Loucy (cell line): ENCODE measurements around the gene FUOM.
A peak's percentile ranks its signal among the peaks of the same experiment; 100 is the strongest.
"Not testable (repeated sequence)": the region's sequence is repeated elsewhere in the genome, so short reads cannot be mapped to it uniquely, and the experiment has no call there.

Source experiments
- H2AFZ ChIP-seq: fragments of 200-600 bp; sonication (generic); 2 replicates; pipeline ENCODE4 v1.6.0; 2016; ENCODE audit warnings: antibody characterized with exemption, mild to moderate bottlenecking, low read length, moderate library complexity
- H3F3A ChIP-seq: fragments of 200-600 bp; 2 replicates; pipeline ENCODE4 v1.6.0; 2016; ENCODE audit warnings: antibody characterized with exemption, low read depth, mild to moderate bottlenecking
- H3K27me3 ChIP-seq: fragments of 200-600 bp; sonication (generic); 2 replicates; pipeline ENCODE4 v1.6.1; 2014; ENCODE audit warnings: low read length, mild to moderate bottlenecking; ENCODE audit not compliant: insufficient read depth, poor library complexity, severe bottlenecking
- H3K36me3 ChIP-seq: fragments of 200-600 bp; sonication (generic); 2 replicates; pipeline ENCODE4 v1.6.1; 2016; ENCODE audit warnings: low read length; ENCODE audit not compliant: insufficient read depth
- H3K4me1 ChIP-seq: fragments of 200-600 bp; sonication (generic); 2 replicates; pipeline ENCODE4 v1.5.1; 2014; ENCODE audit warnings: low read length, mild to moderate bottlenecking; ENCODE audit not compliant: insufficient read depth, poor library complexity, severe bottlenecking
- H3K4me2 ChIP-seq: fragments of 200-600 bp; sonication (generic); 2 replicates; pipeline ENCODE4 v1.6.0; 2014; ENCODE audit warnings: antibody characterized with exemption, low read length, low read depth, mild to moderate bottlenecking; ENCODE audit not compliant: poor library complexity, severe bottlenecking
- H3K4me3 ChIP-seq: fragments of 200-600 bp; sonication (generic); 2 replicates; pipeline ENCODE4 v1.5.1; 2014; ENCODE audit warnings: low read length, mild to moderate bottlenecking, mixed read lengths; ENCODE audit not compliant: poor library complexity, severe bottlenecking
- H3K79me2 ChIP-seq: fragments of 200-600 bp; sonication (generic); 2 replicates; pipeline ENCODE4 v1.6.1; 2014; ENCODE audit warnings: low read length; ENCODE audit not compliant: insufficient read depth
- H3K9ac ChIP-seq: fragments of 200-600 bp; sonication (generic); 2 replicates; pipeline ENCODE4 v1.6.0; 2014; ENCODE audit warnings: mild to moderate bottlenecking, low read depth, low read length, moderate library complexity; ENCODE audit not compliant: poor library complexity, severe bottlenecking
- H3K9me2 ChIP-seq: fragments of 200-600 bp; sonication (generic); replicated peaks from 2 replicates; pipeline ENCODE4 v1.6.1; 2016; ENCODE audit warnings: low read depth, low read length, mixed read lengths
- H3K9me3 ChIP-seq: fragments of 200-600 bp; sonication (generic); 2 replicates; pipeline ENCODE4 v1.6.1; 2014; ENCODE audit warnings: mild to moderate bottlenecking, antibody characterized with exemption, low read length, low read depth; ENCODE audit not compliant: insufficient read depth
- H4K20me1 ChIP-seq: fragments of 200-600 bp; sonication (generic); 2 replicates; pipeline ENCODE4 v1.6.0; 2014; ENCODE audit warnings: antibody characterized with exemption, low read length, mild to moderate bottlenecking; ENCODE audit not compliant: insufficient read depth, poor library complexity, severe bottlenecking
- CTCF ChIP-seq: fragments of 200-600 bp; sonication (generic); conservative IDR thresholded peaks from 2 replicates; pipeline ENCODE4 v1.5.1; 2014; ENCODE audit warnings: mild to moderate bottlenecking, antibody characterized with exemption, low read length
- EZH2phosphoT487 ChIP-seq: fragments of 200-600 bp; IDR thresholded peaks from 2 replicates; pipeline ENCODE4 v1.6.1; 2018; ENCODE audit warnings: antibody characterized with exemption, mild to moderate bottlenecking, moderate library complexity, borderline replicate concordance

Gene FUOM

GRCh38 chr10:133325440-133326222 is 32.2 kb downstream of the FUOM start:
- H3K9me3 ChIP-seq, result no peaks in the 10 kb centered on the region
- H3K79me2 ChIP-seq, result no peaks in the 10 kb centered on the region
- no peak overlapping the region for H2AFZ ChIP-seq
- no peaks in the 10 kb centered on the region for H3K27me3 ChIP-seq
- H3K4me1 ChIP-seq, result peaks cover 10% of the 10 kb centered on the region
- H3K9ac ChIP-seq, result no peak overlapping the region
- no peak for TF ChIP-seq EZH2phosphoT487
- no peak for TF ChIP-seq CTCF
- H3K4me3 ChIP-seq, result no peak overlapping the region
- no peaks in the 10 kb centered on the region for H3K9me2 ChIP-seq
- H3K4me2 ChIP-seq, result no peak overlapping the region
- no peaks in the 10 kb centered on the region for H3K36me3 ChIP-seq
- no peaks in the 10 kb centered on the region for H4K20me1 ChIP-seq
- no peaks in the 10 kb centered on the region for H3F3A ChIP-seq

GRCh38 chr10:133324857-133325260 is 33.0 kb downstream of the FUOM start:
- Histone ChIP-seq H2AFZ (no peak overlapping the region), H3K9me2 (no peaks in the 10 kb centered on the region), H3K79me2 (no peaks in the 10 kb centered on the region), H3K36me3 (no peaks in the 10 kb centered on the region), H3K9me3 (no peaks in the 10 kb centered on the region), H3K27me3 (no peaks in the 10 kb centered on the region), H3K4me3 (no peak overlapping the region), H3K4me2 (peak overlapping the region; percentile 34), H3F3A (no peaks in the 10 kb centered on the region), H3K9ac (no peak overlapping the region), H4K20me1 (no peaks in the 10 kb centered on the region), H3K4me1 (peaks cover 10% of the 10 kb centered on the region)
- no peak for TF ChIP-seq EZH2phosphoT487
- TF ChIP-seq CTCF, result no peak

- H3K36me3 ChIP-seq, result no peaks in the 10 kb centered on the region
- no peaks in the 10 kb centered on the region for H4K20me1 ChIP-seq
- H3K4me2 ChIP-seq, result no peak overlapping the region
- H3K4me1 ChIP-seq, result peaks cover 10% of the 10 kb centered on the region
- no peaks in the 10 kb centered on the region for H3K27me3 ChIP-seq
- no peak overlapping the region for H3K4me3 ChIP-seq
- H3F3A ChIP-seq, result no peaks in the 10 kb centered on the region
- H2AFZ ChIP-seq, result 0 out of 2 replicates have a peak overlapping the region, but pooled peaks have one; percentile 51
- TF ChIP-seq EZH2phosphoT487 (no peak), CTCF (no peak)
- H3K79me2 ChIP-seq, result no peaks in the 10 kb centered on the region
- no peak overlapping the region for H3K9ac ChIP-seq
- H3K9me3 ChIP-seq, result no peaks in the 10 kb centered on the region
- H3K9me2 ChIP-seq, result no peaks in the 10 kb centered on the region
Observed at GRCh38 chr10:133324198-133324792, 33.5 kb downstream of the FUOM start.

- H3K9me3 ChIP-seq, H3F3A ChIP-seq, H3K9me2 ChIP-seq, H2AFZ ChIP-seq, H3K9ac ChIP-seq, H3K4me1 ChIP-seq, H3K79me2 ChIP-seq, H3K4me2 ChIP-seq, H3K27me3 ChIP-seq, H4K20me1 ChIP-seq, H3K4me3 ChIP-seq, H3K36me3 ChIP-seq: not testable (repeated sequence)
Observed at GRCh38 chr10:133322064-133322709, 35.6 kb downstream of the FUOM start.

- H3K9ac ChIP-seq, H3F3A ChIP-seq, H3K27me3 ChIP-seq, H3K79me2 ChIP-seq, H3K9me2 ChIP-seq, H3K9me3 ChIP-seq, H2AFZ ChIP-seq, H3K4me1 ChIP-seq, H4K20me1 ChIP-seq, H3K36me3 ChIP-seq, H3K4me3 ChIP-seq, H3K4me2 ChIP-seq: not testable (repeated sequence)
Observed at GRCh38 chr10:133320852-133321422, 36.9 kb downstream of the FUOM start.
